Central memory CD8-positive, alpha-beta T cell (primary cell): ENCODE results near the gene PTPRQ.

Experiments
- ATAC-seq: fragments of 150-1000 bp; cut with Tn5 transposase; replicated peaks from 2 replicates; pipeline ENCODE4 v1.10.0; 2022; ENCODE audit warnings: mild to moderate bottlenecking, moderate FRiP score, moderate number of reproducible peaks; ENCODE audit not compliant: poor library complexity, severe bottlenecking; ENCODE audit errors: extremely low read depth
- DNase-seq, 2 donors: peaks; one replicate each; pipeline ENCODE4 v3.0.0; 2021; ENCODE audit warnings: low spot score in 2 of 2
- H3K27ac Mint-ChIP-seq: one replicate; pipeline ENCODE4 v1.8.0; 2022; ENCODE audit warnings: low read depth, mild to moderate bottlenecking, moderate library complexity, mixed read lengths
- H3K27me3 Mint-ChIP-seq: one replicate; pipeline ENCODE4 v1.8.0; 2022; ENCODE audit warnings: mixed read lengths
- H3K36me3 Mint-ChIP-seq: one replicate; pipeline ENCODE4 v1.8.0; 2022; ENCODE audit warnings: mild to moderate bottlenecking, moderate library complexity, mixed read lengths; ENCODE audit not compliant: insufficient read depth
- H3K4me1 Mint-ChIP-seq: one replicate; pipeline ENCODE4 v1.8.0; 2022; ENCODE audit warnings: mixed read lengths
- H3K4me3 Mint-ChIP-seq: one replicate; pipeline ENCODE4 v1.8.0; 2022; ENCODE audit warnings: mild to moderate bottlenecking, moderate library complexity, mixed read lengths
- H3K9me3 Mint-ChIP-seq: one replicate; pipeline ENCODE4 v1.8.0; 2022; ENCODE audit warnings: mixed read lengths

Gene PTPRQ

GRCh38 chr12:80517655-80518054 is 73.6 kb downstream of the PTPRQ start:
- DNase-seq (no peak), ATAC-seq (no peak)
- Mint-ChIP-seq H3K36me3 (no peaks in the 10 kb centered on the region), H3K9me3 (peaks cover 24% of the 10 kb centered on the region), H3K4me1 (no peaks in the 10 kb centered on the region), H3K27me3 (no peaks in the 10 kb centered on the region), H3K4me3 (no peak overlapping the region), H3K27ac (no peak overlapping the region)

- Mint-ChIP-seq H3K27me3 (no peaks in the 10 kb centered on the region), H3K4me1 (no peaks in the 10 kb centered on the region), H3K27ac (no peak overlapping the region), H3K9me3 (no peaks in the 10 kb centered on the region), H3K4me3 (no peak overlapping the region), H3K36me3 (no peaks in the 10 kb centered on the region)
- no peak for ATAC-seq
- DNase-seq: no peak
Observed at GRCh38 chr12:80531646-80532045, 87.6 kb downstream of the PTPRQ start.

GRCh38 chr12:80539029-80539428 is 95.0 kb downstream of the PTPRQ start:
- ATAC-seq (no peak), DNase-seq (no peak)
- Mint-ChIP-seq H3K36me3 (no peaks in the 10 kb centered on the region), H3K9me3 (no peaks in the 10 kb centered on the region), H3K4me3 (no peak overlapping the region), H3K27ac (no peak overlapping the region), H3K27me3 (no peaks in the 10 kb centered on the region), H3K4me1 (no peaks in the 10 kb centered on the region)

GRCh38 chr12:80549298-80549697 is 105.3 kb downstream of the PTPRQ start:
- H3K4me1 Mint-ChIP-seq: no peaks in the 10 kb centered on the region
- no peaks in the 10 kb centered on the region for H3K36me3 Mint-ChIP-seq
- H3K27ac Mint-ChIP-seq: no peak overlapping the region

GRCh38 chr12:80551897-80552296 is 107.9 kb downstream of the PTPRQ start:
- DNase-seq: no peak
- Mint-ChIP-seq H3K27ac (no peak overlapping the region), H3K4me1 (no peaks in the 10 kb centered on the region), H3K27me3 (no peaks in the 10 kb centered on the region), H3K9me3 (peaks cover 6% of the 10 kb centered on the region), H3K4me3 (no peak overlapping the region), H3K36me3 (no peaks in the 10 kb centered on the region)
- ATAC-seq: no peak

More at GRCh38 chr12:80549298-80549697, 105.3 kb downstream of the PTPRQ start:
- Mint-ChIP-seq H3K27me3 (no peaks in the 10 kb centered on the region), H3K4me3 (no peak overlapping the region), H3K9me3 (no peaks in the 10 kb centered on the region)
- ATAC-seq (no peak), DNase-seq (no peak)

GRCh38 chr12:80553316-80553715 is 109.3 kb downstream of the PTPRQ start:
- DNase-seq (no peak), ATAC-seq (no peak)
- Mint-ChIP-seq H3K27ac (no peak overlapping the region), H3K36me3 (no peaks in the 10 kb centered on the region), H3K4me1 (no peaks in the 10 kb centered on the region), H3K4me3 (no peak overlapping the region), H3K9me3 (peaks cover 11% of the 10 kb centered on the region), H3K27me3 (no peaks in the 10 kb centered on the region)

GRCh38 chr12:80556566-80556965 is 112.5 kb downstream of the PTPRQ start:
- H3K27me3 Mint-ChIP-seq: no peaks in the 10 kb centered on the region
- no peak for ATAC-seq
- no peak overlapping the region for H3K4me3 Mint-ChIP-seq
- DNase-seq: no peak
- H3K9me3 Mint-ChIP-seq: peaks cover 11% of the 10 kb centered on the region
- no peak overlapping the region for H3K27ac Mint-ChIP-seq
- no peaks in the 10 kb centered on the region for H3K36me3 Mint-ChIP-seq
- H3K4me1 Mint-ChIP-seq: no peaks in the 10 kb centered on the region

- no peaks in the 10 kb centered on the region for H3K36me3 Mint-ChIP-seq
- no peak overlapping the region for H3K27ac Mint-ChIP-seq
- no peaks in the 10 kb centered on the region for H3K4me1 Mint-ChIP-seq
- no peak overlapping the region for H3K4me3 Mint-ChIP-seq
- no peaks in the 10 kb centered on the region for H3K27me3 Mint-ChIP-seq
- H3K9me3 Mint-ChIP-seq: peaks cover 16% of the 10 kb centered on the region
- ATAC-seq (no peak), DNase-seq (no peak)
Observed at GRCh38 chr12:80559766-80560165, 115.7 kb downstream of the PTPRQ start.

GRCh38 chr12:80565271-80565670 is 121.2 kb downstream of the PTPRQ start:
- no peak for DNase-seq
- no peak overlapping the region for H3K27ac Mint-ChIP-seq
- no peaks in the 10 kb centered on the region for H3K36me3 Mint-ChIP-seq
- H3K4me3 Mint-ChIP-seq: no peak overlapping the region
- H3K9me3 Mint-ChIP-seq: peaks cover 10% of the 10 kb centered on the region
- H3K27me3 Mint-ChIP-seq: no peaks in the 10 kb centered on the region
- ATAC-seq: no peak
- H3K4me1 Mint-ChIP-seq: no peaks in the 10 kb centered on the region

- H3K27me3 Mint-ChIP-seq: no peaks in the 10 kb centered on the region
- peaks cover 10% of the 10 kb centered on the region for H3K9me3 Mint-ChIP-seq
- no peak overlapping the region for H3K4me3 Mint-ChIP-seq
- no peak overlapping the region for H3K27ac Mint-ChIP-seq
- DNase-seq: no peak
- no peaks in the 10 kb centered on the region for H3K36me3 Mint-ChIP-seq
- no peak for ATAC-seq
- H3K4me1 Mint-ChIP-seq: no peaks in the 10 kb centered on the region
Observed at GRCh38 chr12:80567401-80567800, 123.4 kb downstream of the PTPRQ start.

DNA sequence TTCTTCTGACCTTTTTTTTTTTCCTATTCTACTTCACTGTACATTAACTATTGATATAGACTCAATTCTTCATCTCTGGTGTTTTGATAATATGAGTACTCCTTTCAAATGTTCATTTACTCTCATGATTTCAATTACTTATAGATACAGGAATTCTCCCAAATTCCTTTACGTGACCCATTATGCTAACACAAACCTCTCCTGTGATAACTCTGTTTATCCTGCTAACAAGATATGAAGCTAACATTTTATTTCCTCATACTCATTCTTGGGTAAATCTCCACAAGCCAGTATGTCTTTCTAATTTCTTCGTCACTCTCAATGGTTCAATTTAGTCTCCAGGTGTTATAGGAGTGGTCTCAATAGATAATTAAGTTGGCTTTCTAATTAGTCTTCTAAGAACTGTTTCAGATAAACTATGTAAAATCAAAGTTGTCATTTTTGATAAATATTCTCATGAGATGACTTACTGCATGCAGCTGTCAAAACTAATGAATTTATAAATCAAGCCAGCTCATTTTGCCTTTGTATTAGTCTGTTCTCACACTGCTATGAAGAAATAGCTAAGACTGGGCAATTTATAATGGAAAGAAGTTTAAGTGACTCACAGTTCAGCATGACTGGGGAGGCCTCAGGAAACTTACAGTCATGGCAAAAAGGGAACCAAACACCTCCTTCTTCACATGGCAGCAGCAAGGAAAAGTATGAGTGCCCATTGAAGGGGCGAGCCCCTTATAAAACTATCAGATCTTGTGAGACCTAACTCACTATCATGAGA is 132.8 kb downstream of the PTPRQ start:
- Mint-ChIP-seq H3K4me1 (no peaks in the 10 kb centered on the region), H3K27ac (no peak overlapping the region), H3K4me3 (no peak overlapping the region), H3K27me3 (no peaks in the 10 kb centered on the region), H3K9me3 (peaks cover 7% of the 10 kb centered on the region), H3K36me3 (peaks cover 2% of the 10 kb centered on the region)
- ATAC-seq (no peak), DNase-seq (no peak)

DNA sequence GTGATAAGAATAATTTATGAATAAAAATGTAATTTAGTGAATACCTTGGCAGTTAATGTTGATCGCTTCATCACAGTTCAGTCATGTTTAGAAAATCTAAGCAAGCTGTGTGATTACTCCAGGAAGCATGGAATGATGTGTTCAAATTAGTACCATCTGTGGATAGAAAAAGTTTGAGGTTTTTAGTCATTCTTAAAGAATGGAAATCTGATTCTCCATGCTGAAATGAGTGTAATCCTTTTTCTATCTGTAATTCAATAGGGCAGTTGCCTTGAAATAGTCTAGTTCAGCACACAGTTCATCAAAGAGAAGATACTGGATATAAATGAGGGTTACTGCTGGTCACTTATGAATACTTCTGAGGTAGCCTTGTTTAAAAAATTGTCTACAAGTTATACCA is 136.2 kb downstream of the PTPRQ start:
- ATAC-seq (no peak), DNase-seq (no peak)
- H3K36me3 Mint-ChIP-seq: peaks cover 2% of the 10 kb centered on the region
- no peak overlapping the region for H3K27ac Mint-ChIP-seq
- H3K27me3 Mint-ChIP-seq: no peaks in the 10 kb centered on the region
- H3K9me3 Mint-ChIP-seq: peaks cover 10% of the 10 kb centered on the region
- no peaks in the 10 kb centered on the region for H3K4me1 Mint-ChIP-seq
- no peak overlapping the region for H3K4me3 Mint-ChIP-seq

DNA sequence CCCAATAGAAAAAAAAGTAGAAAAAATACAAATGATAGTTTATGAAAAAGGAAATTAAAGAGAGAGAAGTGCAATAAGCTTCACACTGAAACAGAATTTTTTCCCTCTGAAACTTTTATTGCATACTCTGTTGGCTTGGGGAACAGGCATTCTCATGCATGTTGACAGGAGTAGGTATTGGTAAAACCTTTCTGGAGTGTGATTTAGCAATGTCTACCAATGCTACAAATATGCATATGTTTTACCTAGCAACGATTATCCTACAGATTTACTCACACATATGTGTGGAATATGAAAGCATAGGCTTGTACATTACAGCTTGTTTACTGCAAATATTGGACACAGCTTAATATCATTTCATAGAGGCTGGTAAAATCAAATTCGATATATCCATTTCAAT is 137.7 kb downstream of the PTPRQ start:
- peaks cover 14% of the 10 kb centered on the region for H3K9me3 Mint-ChIP-seq
- DNase-seq: no peak
- H3K27me3 Mint-ChIP-seq: no peaks in the 10 kb centered on the region
- H3K4me1 Mint-ChIP-seq: no peaks in the 10 kb centered on the region
- H3K4me3 Mint-ChIP-seq: no peak overlapping the region
- H3K36me3 Mint-ChIP-seq: peaks cover 2% of the 10 kb centered on the region
- H3K27ac Mint-ChIP-seq: no peak overlapping the region
- no peak for ATAC-seq
